NB4 (cell line): Measurements from ENCODE around the gene TSTD2.

Source experiments
- DNase-seq: peaks from one replicate; pipeline ENCODE4 v3.0.0; 2010; ENCODE audit warnings: low read depth
- H3K4me3 ChIP-seq: one replicate; pipeline ENCODE4 v1.5.1; 2011; ENCODE audit warnings: mild to moderate bottlenecking, low read depth, low read length, moderate library complexity
- CTCF ChIP-seq: IDR thresholded peaks from one replicate; pipeline ENCODE4 v1.5.1; 2012; ENCODE audit warnings: low read depth, low read length
- MAX ChIP-seq: IDR thresholded peaks from 2 replicates; pipeline ENCODE4 v1.6.1; 2011; ENCODE audit warnings: low read depth, low read length
- MYC ChIP-seq: IDR thresholded peaks from 2 replicates; pipeline ENCODE4 v1.6.1; 2011; ENCODE audit warnings: low read depth, low read length
- POLR2A ChIP-seq: IDR thresholded peaks from 2 replicates; pipeline ENCODE4 v1.6.1; 2011; ENCODE audit warnings: mild to moderate bottlenecking; ENCODE audit not compliant: insufficient read length; ENCODE audit errors: extremely low read depth

The TSTD2 gene

DNA sequence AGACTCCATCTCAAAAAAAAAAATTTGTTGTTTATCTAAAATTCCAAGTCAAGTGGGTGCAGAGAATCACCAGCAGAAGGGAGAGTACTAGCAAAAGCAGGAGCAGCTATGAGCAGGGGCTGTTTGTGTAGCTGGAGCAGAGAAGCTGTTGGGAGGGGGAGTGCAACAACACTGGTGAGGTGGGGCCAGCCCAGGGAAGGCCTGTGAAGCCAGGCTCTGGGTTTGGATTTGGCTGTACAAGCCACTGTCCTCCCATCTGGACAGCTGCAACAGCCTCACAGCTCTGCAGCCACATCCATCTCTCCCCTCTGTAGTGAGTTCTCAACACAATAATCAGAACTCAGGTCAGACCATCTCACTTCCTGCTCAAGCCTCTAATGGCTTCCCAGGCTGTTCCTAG lies 72.3 kb downstream of the TSTD2 start:
- no peak overlapping the region for H3K4me3 ChIP-seq
- TF ChIP-seq POLR2A: no peak
- TF ChIP-seq CTCF: no peak
- TF ChIP-seq MYC: no peak
- no peak for TF ChIP-seq MAX
- DNase-seq: no peak

DNA sequence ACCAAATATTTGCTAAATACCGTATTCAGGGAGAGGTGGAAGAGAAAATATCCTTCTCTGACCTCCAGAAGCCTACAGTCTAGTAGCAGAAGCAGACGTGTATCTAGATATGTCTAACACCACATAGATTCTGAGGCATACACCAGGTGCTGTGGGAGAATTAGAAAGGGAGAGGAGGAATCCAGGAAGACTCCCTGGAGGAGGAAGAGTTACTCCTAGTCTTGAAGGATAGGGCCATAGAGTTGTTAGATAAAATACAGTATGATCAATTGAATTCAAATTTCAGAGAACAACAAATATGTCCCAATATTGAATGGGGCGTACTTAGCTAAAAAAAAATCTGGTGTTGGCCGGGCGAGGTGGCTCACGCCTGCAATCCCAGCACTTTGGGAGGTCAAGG lies 73.0 kb downstream of the TSTD2 start:
- TF ChIP-seq MYC: no peak
- TF ChIP-seq POLR2A: no peak
- TF ChIP-seq CTCF: no peak
- no peak for TF ChIP-seq MAX
- H3K4me3 ChIP-seq: no peak overlapping the region
- no peak for DNase-seq

GRCh38 chr9:97559111-97559514 lies 74.1 kb downstream of the TSTD2 start:
- no peak overlapping the region for H3K4me3 ChIP-seq
- no peak for TF ChIP-seq MYC
- TF ChIP-seq POLR2A: no peak
- no peak for TF ChIP-seq CTCF
- no peak for TF ChIP-seq MAX
- DNase-seq: no peak

DNA sequence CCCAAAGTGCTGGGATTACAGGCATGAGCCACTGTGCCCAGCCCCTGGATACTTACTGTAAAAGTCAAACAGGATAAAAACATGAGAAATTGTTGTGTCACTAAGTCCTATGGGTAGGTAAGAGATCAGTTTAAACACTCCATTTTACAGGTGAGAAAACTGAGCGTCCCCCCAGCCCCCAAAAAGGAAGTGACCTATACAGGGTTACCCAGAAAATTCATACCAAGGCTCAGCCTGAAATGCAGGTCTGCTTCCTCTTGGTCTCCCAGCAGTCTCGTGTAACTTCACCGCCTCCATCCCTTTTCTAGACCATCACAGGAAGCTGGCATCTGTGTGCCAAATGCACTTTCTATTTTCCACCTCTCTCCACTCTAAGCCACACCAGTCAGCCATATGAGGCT lies 74.5 kb downstream of the TSTD2 start:
- TF ChIP-seq CTCF (no peak), MAX (no peak), POLR2A (no peak)
- DNase-seq: no peak
- no peak overlapping the region for H3K4me3 ChIP-seq

DNA sequence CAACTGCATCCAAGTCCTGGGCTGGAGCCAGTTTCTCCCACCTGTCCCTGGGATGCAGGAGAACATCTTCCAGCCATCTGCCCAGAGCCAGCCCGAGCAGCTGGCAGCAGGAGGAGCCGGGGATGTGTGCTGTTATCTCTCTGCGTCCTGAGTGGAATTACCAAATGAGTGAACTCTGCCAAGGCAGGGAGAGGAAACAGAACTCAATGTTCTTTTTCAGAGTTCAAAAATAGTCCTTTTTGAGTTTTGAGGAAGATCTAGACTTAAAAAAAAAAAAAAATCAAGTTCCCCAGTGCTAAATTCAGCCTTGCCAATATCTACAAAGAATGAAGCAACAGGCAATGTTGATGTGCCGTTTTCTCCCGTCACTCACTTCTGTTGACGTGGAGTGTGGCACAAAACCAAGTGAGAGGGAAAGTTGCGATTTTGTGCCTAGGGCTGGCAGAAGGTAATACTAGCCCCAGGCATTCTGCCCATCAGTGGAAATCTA lies 75.5 kb downstream of the TSTD2 start:
- TF ChIP-seq CTCF (no peak), MYC (no peak), POLR2A (no peak), MAX (no peak)
- H3K4me3 ChIP-seq: no peak overlapping the region
- DNase-seq: no peak
